ENCODE data around the gene SPEM2.

The SPEM2 gene

DNA sequence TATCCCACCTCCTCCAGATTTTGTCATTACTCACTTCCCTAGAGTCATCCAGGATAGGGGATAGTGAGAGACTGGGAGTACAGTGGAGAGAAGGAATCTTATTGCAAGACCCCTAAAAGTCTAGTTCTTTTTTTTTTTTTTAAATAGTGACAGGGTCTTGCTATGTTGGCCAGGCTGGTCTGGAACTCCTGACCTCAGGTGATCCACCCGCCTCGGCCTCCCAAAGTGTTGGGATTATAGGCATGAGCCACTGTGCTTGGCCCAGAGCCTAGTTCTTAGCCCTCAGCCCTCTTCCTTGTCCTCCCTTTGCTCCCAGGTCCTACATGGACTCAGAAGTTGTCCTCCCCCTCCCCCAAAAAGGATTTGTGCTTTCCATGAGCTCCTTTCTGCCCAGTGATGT lies 16.7 kb downstream of the SPEM2 start:
- TF ChIP-seq, protein P1, sequence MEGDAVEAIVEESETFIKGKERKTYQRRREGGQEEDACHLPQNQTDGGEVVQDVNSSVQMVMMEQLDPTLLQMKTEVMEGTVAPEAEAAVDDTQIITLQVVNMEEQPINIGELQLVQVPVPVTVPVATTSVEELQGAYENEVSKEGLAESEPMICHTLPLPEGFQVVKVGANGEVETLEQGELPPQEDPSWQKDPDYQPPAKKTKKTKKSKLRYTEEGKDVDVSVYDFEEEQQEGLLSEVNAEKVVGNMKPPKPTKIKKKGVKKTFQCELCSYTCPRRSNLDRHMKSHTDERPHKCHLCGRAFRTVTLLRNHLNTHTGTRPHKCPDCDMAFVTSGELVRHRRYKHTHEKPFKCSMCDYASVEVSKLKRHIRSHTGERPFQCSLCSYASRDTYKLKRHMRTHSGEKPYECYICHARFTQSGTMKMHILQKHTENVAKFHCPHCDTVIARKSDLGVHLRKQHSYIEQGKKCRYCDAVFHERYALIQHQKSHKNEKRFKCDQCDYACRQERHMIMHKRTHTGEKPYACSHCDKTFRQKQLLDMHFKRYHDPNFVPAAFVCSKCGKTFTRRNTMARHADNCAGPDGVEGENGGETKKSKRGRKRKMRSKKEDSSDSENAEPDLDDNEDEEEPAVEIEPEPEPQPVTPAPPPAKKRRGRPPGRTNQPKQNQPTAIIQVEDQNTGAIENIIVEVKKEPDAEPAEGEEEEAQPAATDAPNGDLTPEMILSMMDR (IDR thresholded peaks at IDR 0.05; ENCODE audit: low read length, missing control alignments) = no peak
- no peak overlapping the region for H3K4me3 ChIP-seq (replicated peaks; ENCODE audit: low read depth, low read length)
- DNase-seq (ENCODE audit: low read depth) = no peak

DNA sequence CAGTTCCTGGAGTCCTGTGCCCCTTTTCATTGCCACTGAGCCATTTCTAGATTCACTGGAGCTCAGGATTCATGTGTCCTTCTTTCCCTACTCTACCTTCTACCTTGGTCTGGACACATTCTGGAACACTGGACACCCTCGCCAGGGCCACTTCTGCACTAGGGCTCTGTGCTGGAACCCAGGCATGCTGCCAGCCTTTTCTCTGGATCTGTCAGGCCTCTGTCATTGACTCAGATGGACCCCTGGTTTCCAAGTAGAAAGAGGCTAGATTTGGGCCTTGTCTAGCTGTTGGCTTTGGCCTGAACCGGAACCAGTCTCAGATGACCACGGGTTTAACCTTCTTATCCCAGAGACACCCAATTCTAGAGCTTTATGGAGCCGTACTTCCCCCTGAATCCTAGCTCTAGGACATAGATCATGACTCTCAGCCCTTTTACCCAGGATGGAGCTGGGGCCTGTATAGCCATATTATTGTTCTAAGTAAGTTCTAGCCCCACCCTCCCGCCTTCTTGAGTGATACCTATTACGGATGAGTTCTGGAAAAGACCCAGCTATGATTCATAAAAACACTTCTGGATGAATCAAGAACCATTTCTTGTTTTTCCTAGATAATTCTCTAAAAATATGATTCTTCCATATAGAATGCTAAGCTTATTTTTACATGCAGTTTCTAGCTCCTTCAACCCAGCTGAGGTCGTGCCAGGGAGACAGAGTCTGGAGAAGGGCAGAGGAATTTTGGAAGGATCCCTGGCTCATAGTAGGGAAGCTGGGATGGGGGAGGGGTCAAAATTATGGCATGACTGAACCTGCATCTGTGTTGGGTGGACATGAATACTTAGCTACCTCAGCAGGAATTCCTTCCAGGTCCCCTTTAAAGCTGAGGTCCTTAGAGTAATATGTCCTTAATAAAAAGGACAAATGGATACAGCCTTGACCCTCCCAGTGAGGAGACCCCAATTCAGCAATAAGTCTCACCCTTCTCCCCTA lies 18.4 kb downstream of the SPEM2 start:
- TF ChIP-seq, protein P1 (IDR thresholded peaks at IDR 0.05; ENCODE audit: low read length, missing control alignments) = no peak
- DNase-seq (ENCODE audit: low read depth) = peak; percentile 61
- no peak overlapping the region for H3K4me3 ChIP-seq (replicated peaks; ENCODE audit: low read depth, low read length)

DNA sequence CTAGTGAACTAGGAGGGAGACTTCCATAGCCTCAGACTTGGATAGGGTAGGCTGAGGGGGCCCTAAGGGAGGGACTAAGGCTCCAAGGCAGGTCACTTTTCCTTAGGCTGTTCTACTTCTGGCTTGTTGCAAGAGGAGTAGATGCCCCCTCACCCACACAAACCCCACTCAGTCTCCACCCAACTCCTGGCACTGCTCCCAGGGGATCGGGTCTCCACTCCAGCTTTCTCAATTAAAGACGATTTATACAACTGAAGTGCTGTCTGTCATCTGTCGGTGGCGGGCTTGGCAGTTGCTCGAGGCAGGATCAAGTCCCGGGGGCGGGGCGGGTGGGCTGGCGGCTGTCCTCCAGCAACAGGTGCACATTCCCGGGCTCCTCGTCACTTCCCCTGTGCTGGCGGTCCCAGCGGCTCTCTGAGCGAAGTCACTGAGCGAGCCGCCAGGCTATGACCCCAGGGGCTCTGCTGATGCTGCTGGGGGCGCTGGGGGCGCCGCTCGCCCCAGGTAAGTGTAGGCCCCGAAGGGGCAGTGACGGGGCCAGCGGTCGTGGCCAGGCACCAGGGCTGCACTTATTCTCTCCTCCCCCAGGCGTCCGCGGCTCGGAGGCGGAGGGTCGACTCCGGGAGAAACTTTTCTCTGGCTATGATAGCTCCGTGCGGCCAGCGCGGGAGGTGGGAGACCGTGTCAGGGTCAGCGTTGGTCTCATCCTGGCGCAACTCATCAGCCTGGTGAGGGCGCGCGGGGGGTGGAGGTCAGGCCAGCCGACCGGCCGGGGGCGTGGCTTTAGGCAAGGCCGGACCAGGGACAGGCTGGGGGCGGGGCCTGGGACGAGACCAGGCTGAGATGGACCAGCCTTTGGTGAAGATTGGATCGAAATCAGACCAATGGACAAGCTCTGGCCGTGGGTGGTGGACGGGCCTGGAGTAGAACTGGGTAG lies 19.5 kb downstream of the SPEM2 start, which contains the start of gene CHRNB1:
Gene CHRNB1, plus strand, starts transcription at position 380 of the 937 bp plus-strand sequence. Its CDS starts 67 bp downstream, at position 447.
- TF ChIP-seq, protein P1 (IDR thresholded peaks at IDR 0.05; ENCODE audit: low read length, missing control alignments) = no peak
- no peak for DNase-seq (ENCODE audit: low read depth)
- peak within 1 kb of the TSS; percentile 34 for H3K4me3 ChIP-seq (replicated peaks; ENCODE audit: low read depth, low read length)

- TF ChIP-seq, protein P1 (IDR thresholded peaks at IDR 0.05; ENCODE audit: low read length, missing control alignments) = no peak
- no peak for DNase-seq (ENCODE audit: low read depth)
- peak overlapping the region; percentile 34 for H3K4me3 ChIP-seq (replicated peaks; ENCODE audit: low read depth, low read length)
Measured at GRCh38 chr17:7445619-7445968, 20.2 kb downstream of the SPEM2 start.

GRCh38 chr17:7448461-7448860 lies 23.0 kb downstream of the SPEM2 start:
- TF ChIP-seq, protein P1 (IDR thresholded peaks at IDR 0.05; ENCODE audit: low read length, missing control alignments) = no peak
- no peak overlapping the region for H3K4me3 ChIP-seq (replicated peaks; ENCODE audit: low read depth, low read length)
- DNase-seq (ENCODE audit: low read depth) = no peak

- DNase-seq (ENCODE audit: low read depth) = no peak
- no peak overlapping the region for H3K4me3 ChIP-seq (replicated peaks; ENCODE audit: low read depth, low read length)
- TF ChIP-seq, protein P1 (IDR thresholded peaks at IDR 0.05; ENCODE audit: low read length, missing control alignments) = no peak
Measured at GRCh38 chr17:7459961-7460545, 34.6 kb downstream of the SPEM2 start.

Data from fibroblast of pulmonary artery (primary cell).